Measurements from ENCODE around the gene WASF3. TPM values are rescaled to one million over a fixed set of nuclear protein-coding genes. Genes with fewer than 3 reads are reported as not detected.

WASF3 gene
- total RNA-seq, 4 donors from 2014 or later = 0.75 to 4.9 (median 2.3) TPM

DNA sequence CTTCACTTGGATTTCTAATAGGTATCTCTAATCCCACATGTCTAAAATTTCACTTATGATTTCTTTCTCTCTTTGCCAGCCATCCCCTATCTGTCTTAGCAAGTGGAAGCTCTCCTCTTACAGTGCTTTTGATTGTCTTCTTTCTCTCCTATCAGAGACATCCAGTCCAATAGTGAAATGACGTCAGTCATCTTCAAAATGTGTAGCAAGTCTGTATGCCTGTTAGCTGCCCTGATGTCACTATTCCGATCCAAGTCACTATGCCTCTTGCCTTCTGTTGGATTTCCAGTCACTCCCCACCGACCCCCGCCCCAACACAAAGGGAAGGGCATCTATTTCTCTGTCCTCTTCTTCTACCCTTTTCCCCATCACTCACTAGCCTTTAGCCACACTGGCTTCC is 96.4 kb downstream of the WASF3 start:
- intact Hi-C loops (cut with DNase I; ENCODE audit: low total_unique reads) (no loop called here), in situ Hi-C loops (cut with MboI; ENCODE audit: low pct_ligation_motif_present in 1 of 4, low pct_unique_long_range_greater_than_20kb in 1 of 4, low sequenced_read_pairs in 3 of 4) (no loop called here)
- WGBS, 2 donors (ENCODE audit: low coverage in 1 of 2) = 71 to 90% methylated on average over 1 to 4 of the region's 4 CpGs
- Histone ChIP-seq H3K27ac (no peak overlapping the region), H3K9me3 (no peaks in the 10 kb centered on the region), H3K36me3 (no peaks in the 10 kb centered on the region), H3K4me3 (no peak overlapping the region), H3K4me1 (no peaks in the 10 kb centered on the region), H3K27me3 (no peaks in the 10 kb centered on the region)
- DNase-seq = no peak
- TF ChIP-seq, protein P1, sequence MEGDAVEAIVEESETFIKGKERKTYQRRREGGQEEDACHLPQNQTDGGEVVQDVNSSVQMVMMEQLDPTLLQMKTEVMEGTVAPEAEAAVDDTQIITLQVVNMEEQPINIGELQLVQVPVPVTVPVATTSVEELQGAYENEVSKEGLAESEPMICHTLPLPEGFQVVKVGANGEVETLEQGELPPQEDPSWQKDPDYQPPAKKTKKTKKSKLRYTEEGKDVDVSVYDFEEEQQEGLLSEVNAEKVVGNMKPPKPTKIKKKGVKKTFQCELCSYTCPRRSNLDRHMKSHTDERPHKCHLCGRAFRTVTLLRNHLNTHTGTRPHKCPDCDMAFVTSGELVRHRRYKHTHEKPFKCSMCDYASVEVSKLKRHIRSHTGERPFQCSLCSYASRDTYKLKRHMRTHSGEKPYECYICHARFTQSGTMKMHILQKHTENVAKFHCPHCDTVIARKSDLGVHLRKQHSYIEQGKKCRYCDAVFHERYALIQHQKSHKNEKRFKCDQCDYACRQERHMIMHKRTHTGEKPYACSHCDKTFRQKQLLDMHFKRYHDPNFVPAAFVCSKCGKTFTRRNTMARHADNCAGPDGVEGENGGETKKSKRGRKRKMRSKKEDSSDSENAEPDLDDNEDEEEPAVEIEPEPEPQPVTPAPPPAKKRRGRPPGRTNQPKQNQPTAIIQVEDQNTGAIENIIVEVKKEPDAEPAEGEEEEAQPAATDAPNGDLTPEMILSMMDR (IDR thresholded peaks at IDR 0.05) = no peak
- no peak for TF ChIP-seq POLR2AphosphoS5 (IDR thresholded peaks at IDR 0.05)
- TF ChIP-seq POLR2A (IDR thresholded peaks at IDR 0.05) = no peak
- no peak for TF ChIP-seq EP300 (IDR thresholded peaks at IDR 0.05; ENCODE audit: low read depth)

GRCh38 chr13:26656919-26657318 is 99.4 kb downstream of the WASF3 start:
- Histone ChIP-seq H3K27ac (no peak overlapping the region), H3K4me3 (no peak overlapping the region), H3K9me3 (no peaks in the 10 kb centered on the region), H3K36me3 (no peaks in the 10 kb centered on the region), H3K4me1 (no peaks in the 10 kb centered on the region), H3K27me3 (no peaks in the 10 kb centered on the region)
- in situ Hi-C loops (cut with MboI; ENCODE audit: low pct_ligation_motif_present in 1 of 4, low pct_unique_long_range_greater_than_20kb in 1 of 4, low sequenced_read_pairs in 3 of 4) (no loop called here), intact Hi-C loops (cut with DNase I; ENCODE audit: low total_unique reads) (no loop called here)
- TF ChIP-seq EP300 (IDR thresholded peaks at IDR 0.05; ENCODE audit: low read depth) (no peak), POLR2AphosphoS5 (IDR thresholded peaks at IDR 0.05) (no peak), POLR2A (IDR thresholded peaks at IDR 0.05) (no peak)
- TF ChIP-seq, protein P1 (IDR thresholded peaks at IDR 0.05) = peak in 1 of 5 experiments; percentile 8
- no peak for DNase-seq
- 33 to 59% methylated on average over 2 to 4 of the region's 4 CpGs for WGBS, 2 donors (ENCODE audit: low coverage in 1 of 2)

GRCh38 chr13:26658448-26659385 is 101.2 kb downstream of the WASF3 start:
- intact Hi-C loops (cut with DNase I; ENCODE audit: low total_unique reads) (no loop called here), in situ Hi-C loops (cut with MboI; ENCODE audit: low pct_ligation_motif_present in 1 of 4, low pct_unique_long_range_greater_than_20kb in 1 of 4, low sequenced_read_pairs in 3 of 4) (no loop called here)
- Histone ChIP-seq H3K36me3 (no peaks in the 10 kb centered on the region), H3K27ac (no peak overlapping the region), H3K9me3 (no peaks in the 10 kb centered on the region), H3K4me3 (no peak overlapping the region), H3K4me1 (no peaks in the 10 kb centered on the region), H3K27me3 (no peaks in the 10 kb centered on the region)
- DNase-seq = no peak
- 85 to 89% methylated on average over 2 to 4 of the region's 4 CpGs for WGBS, 2 donors (ENCODE audit: low coverage in 1 of 2)
- TF ChIP-seq, protein P1 (IDR thresholded peaks at IDR 0.05) = no peak
- TF ChIP-seq EP300 (IDR thresholded peaks at IDR 0.05; ENCODE audit: low read depth) (no peak), POLR2A (IDR thresholded peaks at IDR 0.05) (no peak), POLR2AphosphoS5 (IDR thresholded peaks at IDR 0.05) (no peak)

GRCh38 chr13:26660185-26660584 is 102.7 kb downstream of the WASF3 start:
- Histone ChIP-seq H3K4me1 (no peaks in the 10 kb centered on the region), H3K9me3 (no peaks in the 10 kb centered on the region), H3K27me3 (no peaks in the 10 kb centered on the region), H3K36me3 (no peaks in the 10 kb centered on the region), H3K27ac (no peak overlapping the region), H3K4me3 (no peak overlapping the region)
- intact Hi-C loops (cut with DNase I; ENCODE audit: low total_unique reads) = no loop called here
- in situ Hi-C loops (cut with MboI; ENCODE audit: low pct_ligation_motif_present in 1 of 4, low pct_unique_long_range_greater_than_20kb in 1 of 4, low sequenced_read_pairs in 3 of 4) = no loop called here
- no peak for TF ChIP-seq POLR2AphosphoS5 (IDR thresholded peaks at IDR 0.05)
- TF ChIP-seq, protein P1 (IDR thresholded peaks at IDR 0.05) = no peak
- TF ChIP-seq POLR2A (IDR thresholded peaks at IDR 0.05) = no peak
- TF ChIP-seq EP300 (IDR thresholded peaks at IDR 0.05; ENCODE audit: low read depth) = no peak
- 61 to 74% methylated on average over 4 to 5 of the region's 5 CpGs for WGBS, 2 donors (ENCODE audit: low coverage in 1 of 2)
- no peak for DNase-seq

All from transverse colon (tissue), 4 donors.